Testis (tissue), 3 donors: ENCODE results near the gene ARHGEF7. TPM values are rescaled to one million over a fixed set of nuclear protein-coding genes. Genes with fewer than 3 reads are reported as not detected.

Source experiments
- DNase-seq: peaks from one replicate; pipeline ENCODE4 v3.0.0-alpha.2; 2019
- H3K27ac ChIP-seq, 2 donors: fragments of 200-600 bp; sonication (generic); one replicate each; pipeline ENCODE4 v1.5.1; 2019
- H3K27me3 ChIP-seq: fragments of 200-600 bp; sonication (generic); one replicate; pipeline ENCODE4 v1.5.1; 2019
- H3K36me3 ChIP-seq: fragments of 200-600 bp; sonication (generic); one replicate; pipeline ENCODE4 v1.5.1; 2017; ENCODE audit warnings: low read depth; ENCODE audit errors: missing control alignments
- H3K4me1 ChIP-seq: fragments of 200-600 bp; sonication (generic); one replicate; pipeline ENCODE4 v1.5.1; 2019
- H3K4me3 ChIP-seq, 2 donors: fragments of 200-600 bp; sonication (generic); one replicate each; pipeline ENCODE4 v1.5.1; 2017 to 2019
- H3K9me3 ChIP-seq: fragments of 200-600 bp; sonication (generic); one replicate; pipeline ENCODE4 v1.5.1; 2017
- POLR2A ChIP-seq: fragments of 450-650 bp; IDR thresholded peaks from one replicate; pipeline ENCODE4 v1.6.1; 2017; ENCODE audit warnings: antibody characterized with exemption, mild to moderate bottlenecking, moderate library complexity
- WGBS, 2 donors: methylation state at CpG; one replicate each; pipeline ENCODE4 v1.1.5; 2018; 5-methylcytosine and 5-hydroxymethylcytosine counted together
- intact Hi-C: fragments of 100-400 bp; cut with DNase I; formaldehyde crosslinking; loops from one replicate; pipeline ENCODE4 v1.15.1; 2023; ENCODE audit warnings: low total_unique reads
- polyA plus RNA-seq: library from polyadenylated mRNA; stranded (reverse); fragments of 350-450 nt; fragmentation: Illumina TruSeq; extraction: RNeasy Lipid Tissue Mini Kit (QIAGEN cat#74804); gene quantifications from one replicate; pipeline ENCODE4 v1.2.3, GENCODE V29; 2014; ENCODE audit warnings: low read depth, low replicate concordance; ENCODE audit not compliant: insufficient read depth
- total RNA-seq, 2 donors: library from RNA; depleted of rRNA; stranded (reverse); fragments of >200 nt; gene quantifications; one replicate each; pipeline ENCODE4 v1.2.3, GENCODE V29; 2016
- TF ChIP-seq, protein P1 (sequence below), 3 experiments: fragments of 450-650 bp in 2 of 3; fragments of 200-600 bp in 1 of 3; sonication (generic) in 1 of 3; IDR thresholded peaks; one replicate each; pipeline ENCODE4 v1.5.1; 2016 to 2019; ENCODE audit warnings: antibody characterized with exemption in 3 of 3, mild to moderate bottlenecking in 2 of 3, moderate library complexity in 1 of 3

ARHGEF7 gene
- total and polyA plus RNA-seq, 3 donors from 2014 or later, result 73.6 to 136 (median 118) TPM

- intact Hi-C loops, result no loop called here
- Histone ChIP-seq H3K4me1 (no peaks in the 10 kb centered on the region), H3K4me3 (no peak overlapping the region), H3K36me3 (no peaks in the 10 kb centered on the region), H3K27ac (no peak overlapping the region), H3K9me3 (no peaks in the 10 kb centered on the region), H3K27me3 (no peaks in the 10 kb centered on the region)
- no peak for DNase-seq
- TF ChIP-seq, protein P1, sequence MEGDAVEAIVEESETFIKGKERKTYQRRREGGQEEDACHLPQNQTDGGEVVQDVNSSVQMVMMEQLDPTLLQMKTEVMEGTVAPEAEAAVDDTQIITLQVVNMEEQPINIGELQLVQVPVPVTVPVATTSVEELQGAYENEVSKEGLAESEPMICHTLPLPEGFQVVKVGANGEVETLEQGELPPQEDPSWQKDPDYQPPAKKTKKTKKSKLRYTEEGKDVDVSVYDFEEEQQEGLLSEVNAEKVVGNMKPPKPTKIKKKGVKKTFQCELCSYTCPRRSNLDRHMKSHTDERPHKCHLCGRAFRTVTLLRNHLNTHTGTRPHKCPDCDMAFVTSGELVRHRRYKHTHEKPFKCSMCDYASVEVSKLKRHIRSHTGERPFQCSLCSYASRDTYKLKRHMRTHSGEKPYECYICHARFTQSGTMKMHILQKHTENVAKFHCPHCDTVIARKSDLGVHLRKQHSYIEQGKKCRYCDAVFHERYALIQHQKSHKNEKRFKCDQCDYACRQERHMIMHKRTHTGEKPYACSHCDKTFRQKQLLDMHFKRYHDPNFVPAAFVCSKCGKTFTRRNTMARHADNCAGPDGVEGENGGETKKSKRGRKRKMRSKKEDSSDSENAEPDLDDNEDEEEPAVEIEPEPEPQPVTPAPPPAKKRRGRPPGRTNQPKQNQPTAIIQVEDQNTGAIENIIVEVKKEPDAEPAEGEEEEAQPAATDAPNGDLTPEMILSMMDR (IDR thresholded peaks at IDR 0.05), result no peak
- no peak for TF ChIP-seq POLR2A
- WGBS, 2 donors, result 93% methylated on average over 7 of the region's 7 CpGs
These were observed 173.2 kb downstream of the ARHGEF7 start for GRCh38 chr13:111288276-111288675.

GRCh38 chr13:111289251-111289650 is 174.1 kb downstream of the ARHGEF7 start:
- DNase-seq, result no peak
- WGBS, 2 donors, result 92% methylated on average over 11 of the region's 11 CpGs
- Histone ChIP-seq H3K4me1 (no peaks in the 10 kb centered on the region), H3K9me3 (no peaks in the 10 kb centered on the region), H3K36me3 (no peaks in the 10 kb centered on the region), H3K27me3 (no peaks in the 10 kb centered on the region), H3K27ac (no peak overlapping the region), H3K4me3 (no peak overlapping the region)
- TF ChIP-seq POLR2A, result no peak
- TF ChIP-seq, protein P1 (IDR thresholded peaks at IDR 0.05), result no peak
- intact Hi-C loops, result no loop called here

DNA sequence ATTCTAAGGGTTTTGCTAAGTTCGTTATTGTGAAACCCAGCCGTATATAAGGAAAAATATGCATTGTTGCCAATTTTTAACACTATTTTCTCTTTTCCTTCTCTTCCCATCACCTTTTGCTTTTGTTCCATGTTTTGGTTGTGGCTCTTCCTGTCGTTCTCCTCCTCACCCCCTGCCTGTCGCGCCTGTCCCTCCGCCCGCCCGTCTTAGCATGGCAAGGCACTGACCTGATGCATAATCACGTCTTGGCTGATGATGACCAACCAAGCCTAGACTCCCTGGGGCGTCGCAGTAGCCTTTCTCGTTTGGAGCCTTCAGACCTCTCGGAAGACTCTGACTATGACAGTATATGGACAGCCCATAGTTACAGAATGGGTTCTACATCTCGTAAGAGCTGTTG is 176.8 kb downstream of the ARHGEF7 start:
- no peak overlapping the region for H3K27ac ChIP-seq
- H3K4me3 ChIP-seq, result no peak overlapping the region
- H3K9me3 ChIP-seq, result no peaks in the 10 kb centered on the region
- no peaks in the 10 kb centered on the region for H3K27me3 ChIP-seq
- intact Hi-C loops, result no loop called here
- 95% methylated on average over 14 of the region's 14 CpGs for WGBS, 2 donors
- H3K36me3 ChIP-seq, result no peaks in the 10 kb centered on the region
- DNase-seq, result no peak
- TF ChIP-seq POLR2A, result no peak
- H3K4me1 ChIP-seq, result no peaks in the 10 kb centered on the region

DNA sequence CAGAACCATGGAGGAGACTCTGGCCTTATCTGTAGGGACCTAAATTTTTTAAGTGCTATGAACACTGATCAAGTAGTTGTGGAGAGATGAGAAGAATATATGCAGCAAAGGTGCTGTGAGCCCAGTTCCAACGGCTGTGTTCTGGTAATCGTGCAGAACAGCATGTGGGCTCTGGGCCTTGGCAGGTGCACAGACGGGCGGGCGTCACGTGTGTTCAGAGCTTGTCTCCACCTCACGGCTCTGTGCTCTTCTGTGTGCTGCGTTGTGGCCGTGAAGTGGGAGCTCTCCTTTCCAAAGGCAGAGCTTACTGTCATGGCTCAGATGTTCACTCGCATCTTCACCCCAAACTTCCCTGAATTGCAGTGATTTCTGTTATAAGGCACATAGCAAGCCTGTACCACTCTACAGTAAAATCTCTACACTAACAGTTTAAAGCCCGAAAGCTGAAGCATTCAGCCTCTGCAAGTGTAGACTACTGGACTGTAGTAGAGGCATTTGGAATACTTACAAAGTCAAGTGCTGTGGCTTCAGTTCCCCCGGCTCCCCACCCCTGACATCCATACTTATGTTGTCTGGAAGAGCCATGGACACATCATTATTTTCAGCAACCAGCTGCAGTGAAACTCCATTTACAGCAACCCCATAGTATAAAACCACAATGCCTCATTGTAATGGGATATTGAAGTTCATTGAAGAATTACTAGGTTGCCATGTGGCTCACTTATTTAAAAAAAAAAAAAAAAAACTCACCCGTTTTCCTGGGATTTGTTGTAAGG is 177.8 kb downstream of the ARHGEF7 start:
- Histone ChIP-seq H3K27ac (no peak overlapping the region), H3K4me1 (no peaks in the 10 kb centered on the region), H3K9me3 (no peaks in the 10 kb centered on the region), H3K4me3 (no peak overlapping the region), H3K36me3 (no peaks in the 10 kb centered on the region), H3K27me3 (no peaks in the 10 kb centered on the region)
- no peak for DNase-seq
- TF ChIP-seq, protein P1 (IDR thresholded peaks at IDR 0.05), result no peak
- TF ChIP-seq POLR2A, result no peak
- intact Hi-C loops, result no loop called here
- WGBS, 2 donors, result 93 to 97% methylated on average over 13 of the region's 13 CpGs

- H3K27ac ChIP-seq, result no peak overlapping the region
- no peaks in the 10 kb centered on the region for H3K27me3 ChIP-seq
- no peaks in the 10 kb centered on the region for H3K9me3 ChIP-seq
- DNase-seq, result no peak
- intact Hi-C loops, result no loop called here
- H3K36me3 ChIP-seq, result no peaks in the 10 kb centered on the region
- WGBS, 2 donors, result 92 to 95% methylated on average over 9 of the region's 9 CpGs
- no peak for TF ChIP-seq POLR2A
- TF ChIP-seq, protein P1 (IDR thresholded peaks at IDR 0.05), result no peak
- no peak overlapping the region for H3K4me3 ChIP-seq
- no peaks in the 10 kb centered on the region for H3K4me1 ChIP-seq
These were observed 180.8 kb downstream of the ARHGEF7 start for GRCh38 chr13:111295886-111296285.
